K562 (cell line): ENCODE data around the gene CERS1. TPM values are rescaled to one million over a fixed set of nuclear protein-coding genes. Genes with fewer than 3 reads are reported as not detected.

Source experiments
- ATF7 ChIP-seq: fragments of 450-650 bp; IDR thresholded peaks from 2 replicates; pipeline ENCODE4 v1.7.1; 2014; ENCODE audit warnings: mild to moderate bottlenecking, moderate library complexity
- CBFA2T3 ChIP-seq: fragments of 450-650 bp; IDR thresholded peaks from 2 replicates; pipeline ENCODE4 v1.6.1; 2017
- DIDO1 ChIP-seq: fragments of 450-650 bp; IDR thresholded peaks from 2 replicates; pipeline ENCODE4 v1.6.1; 2016; ENCODE audit warnings: low read depth, missing biosample characterization, missing genetic modification characterization
- DPF2 ChIP-seq: fragments of 450-650 bp; IDR thresholded peaks from 2 replicates; pipeline ENCODE4 v1.6.1; 2016
- PATZ1 ChIP-seq: fragments of 250-450 bp; sonication (Bioruptor Pico); IDR thresholded peaks from 2 replicates; pipeline ENCODE4 v1.5.0; 2020; ENCODE audit warnings: mild to moderate bottlenecking, borderline replicate concordance
- POLR2A ChIP-seq: fragments of 450-650 bp; conservative IDR thresholded peaks from 2 replicates; pipeline ENCODE4 v1.6.1; 2016
- SIN3A ChIP-seq, 2 experiments: fragments of 150-350 bp in 1 of 2; IDR thresholded peaks; 2 replicates each; pipeline ENCODE4 v1.6.1; 2011 to 2016; ENCODE audit warnings: borderline replicate concordance in 2 of 2, low read depth in 2 of 2, low read length in 2 of 2, mild to moderate bottlenecking in 2 of 2, moderate library complexity in 2 of 2; ENCODE audit not compliant: control insufficient read depth in 1 of 2
- SP1 ChIP-seq: sonication (generic); formaldehyde crosslinking; IDR thresholded peaks from 2 replicates; pipeline ENCODE4 v1.8.1; 2022; ENCODE audit warnings: mild to moderate bottlenecking, missing genetic modification reagents
- ZNF121 ChIP-seq: sonication (generic); formaldehyde crosslinking; conservative IDR thresholded peaks from 2 replicates; pipeline ENCODE4 v1.8.0; 2022; ENCODE audit warnings: missing genetic modification reagents
- ZNF239 ChIP-seq: fragments of 250-450 bp; sonication (Bioruptor Pico); IDR thresholded peaks from 2 replicates; pipeline ENCODE4 v1.4.0; 2020; ENCODE audit warnings: mild to moderate bottlenecking
- ZNF263 ChIP-seq: sonication (generic); formaldehyde crosslinking; IDR thresholded peaks from 2 replicates; pipeline ENCODE4 v1.8.0; 2022; ENCODE audit warnings: mild to moderate bottlenecking, missing genetic modification reagents, borderline replicate concordance
- polyA plus RNA-seq, 8 experiments: library from polyadenylated mRNA; depleted of rRNA in 4 of 8; stranded (reverse) in 5 of 8; unstranded in 3 of 8; fragments of >200 nt; fragmentation: Nextera tagmentation in 2 of 8; fragmentation: Illumina TruSeq in 1 of 8; extraction: Ambion mirVana in 2 of 8; extraction: Trizol in 1 of 8; gene quantifications; 2 replicates each; pipeline versions ENCODE4 v1.2.1 to v1.2.3, GENCODE V29; 2011 to 2014; ENCODE audit warnings: inconsistent platforms in 1 of 8, missing spikeins in 1 of 8
- total RNA-seq, 7 experiments: library from RNA; depleted of rRNA in 6 of 7; stranded (reverse); fragments of >200 nt in 6 of 7; fragmentation: Illumina TruSeq in 2 of 7; extraction: Trizol in 2 of 7; gene quantifications; 2 replicates each; pipeline versions ENCODE4 v1.2.1 to v1.2.3, GENCODE V29; 2011 to 2021; ENCODE audit warnings: low replicate concordance in 1 of 7
- TF ChIP-seq, protein P1 (sequence below), 2 experiments: fragments of 450-650 bp; formaldehyde crosslinking in 1 of 2; IDR thresholded peaks; 2 replicates each; pipeline versions ENCODE4 v1.4.0 to v1.6.1; 2014 to 2020; ENCODE audit warnings: mild to moderate bottlenecking in 2 of 2, borderline replicate concordance in 1 of 2, low read depth in 1 of 2
- TF ChIP-seq, protein P2 (sequence below): sonication (generic); IDR thresholded peaks from 2 replicates; pipeline ENCODE4 v1.6.1; 2016
- TF ChIP-seq, protein P3 (sequence below), 3 experiments: fragments of 200-800 bp in 1 of 3; sonication (Bioruptor generic) in 1 of 3; sonication (generic) in 1 of 3; formaldehyde crosslinking in 1 of 3; IDR thresholded peaks; 2 replicates each; pipeline versions ENCODE4 v1.6.1 to v1.8.0; 2016 to 2022; ENCODE audit warnings: mild to moderate bottlenecking in 2 of 3, missing compliant biosample characterization in 2 of 3, missing genetic modification characterization in 2 of 3, missing genetic modification reagents in 1 of 3

CERS1 gene
- total and polyA plus RNA-seq, 9 of the 15 experiments (the other 6 are each of a cell fraction or from before 2014, with no cell fraction given) = 0.33 to 1.5 (median 0.86) TPM; not detected in 2

DNA sequence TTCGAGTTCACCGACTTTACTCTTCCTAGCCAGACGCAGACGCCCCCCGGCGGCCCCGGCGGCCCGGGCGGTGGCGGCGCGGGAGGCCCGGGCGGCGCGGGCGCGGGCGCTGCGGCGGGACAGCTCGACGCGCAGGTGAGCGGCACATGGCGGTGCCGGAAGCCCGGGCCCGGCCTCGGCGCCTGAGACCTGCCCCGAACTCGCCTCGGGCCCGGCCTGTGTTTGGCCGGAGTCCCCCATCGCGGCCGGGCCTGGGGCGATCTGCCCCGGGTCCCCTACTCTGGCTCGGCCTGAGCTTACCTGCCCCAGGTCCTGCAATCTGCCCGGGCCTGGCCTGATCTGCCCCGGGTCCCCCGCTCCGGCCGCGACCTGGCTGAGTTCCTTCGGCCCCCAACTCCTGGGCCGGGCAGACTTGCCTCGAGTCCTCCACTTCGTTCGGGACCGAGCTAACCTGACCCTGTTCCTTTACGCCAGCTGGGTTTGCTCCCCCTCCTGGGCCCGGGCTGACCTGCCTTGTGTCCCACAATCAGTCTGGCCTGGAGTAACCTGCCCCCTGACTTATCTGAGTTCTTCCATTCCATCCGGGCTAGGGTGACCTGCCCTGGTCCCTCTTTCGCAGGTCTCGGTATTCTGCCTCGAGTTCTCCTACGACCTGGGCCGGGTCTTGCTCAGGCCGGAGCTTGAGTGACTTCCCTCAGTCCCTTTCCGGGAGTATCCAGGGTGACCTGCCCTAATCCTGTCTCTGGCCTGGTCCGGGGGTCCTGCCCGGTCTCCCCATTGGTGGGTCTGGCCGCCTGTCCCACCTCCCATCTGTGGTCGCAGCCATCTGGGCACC, 63.4 kb downstream of the CERS1 start (continued):
- TF ChIP-seq ZNF239 (no peak), POLR2A (0 out of 2 replicates have a peak, but pooled peaks have one; percentile 33), CBFA2T3 (0 out of 2 replicates have a peak, but pooled peaks have one; percentile 21), ATF7 (no peak), PATZ1 (CRISPR knock-in tag) (no peak), DIDO1 (tag) (no peak), DPF2 (0 out of 2 replicates have a peak, but pooled peaks have one; percentile 28), ZNF263 (CRISPR knock-in tag) (no peak; the same call in 1 of the 2 replicates), SIN3A (IDR thresholded peaks at IDR 0.05; ENCODE audit: borderline replicate concordance in 2 of 2, control insufficient read depth in 1 of 2, low read depth in 2 of 2, low read length in 2 of 2) (peak in 1 of 2 experiments; percentile 82; a peak in 1 of 4 replicates), ZNF121 (CRISPR knock-in tag) (0 out of 2 replicates have a peak, but pooled peaks have one; percentile 4), SP1 (peak; percentile 59)
- TF ChIP-seq, protein P1, sequence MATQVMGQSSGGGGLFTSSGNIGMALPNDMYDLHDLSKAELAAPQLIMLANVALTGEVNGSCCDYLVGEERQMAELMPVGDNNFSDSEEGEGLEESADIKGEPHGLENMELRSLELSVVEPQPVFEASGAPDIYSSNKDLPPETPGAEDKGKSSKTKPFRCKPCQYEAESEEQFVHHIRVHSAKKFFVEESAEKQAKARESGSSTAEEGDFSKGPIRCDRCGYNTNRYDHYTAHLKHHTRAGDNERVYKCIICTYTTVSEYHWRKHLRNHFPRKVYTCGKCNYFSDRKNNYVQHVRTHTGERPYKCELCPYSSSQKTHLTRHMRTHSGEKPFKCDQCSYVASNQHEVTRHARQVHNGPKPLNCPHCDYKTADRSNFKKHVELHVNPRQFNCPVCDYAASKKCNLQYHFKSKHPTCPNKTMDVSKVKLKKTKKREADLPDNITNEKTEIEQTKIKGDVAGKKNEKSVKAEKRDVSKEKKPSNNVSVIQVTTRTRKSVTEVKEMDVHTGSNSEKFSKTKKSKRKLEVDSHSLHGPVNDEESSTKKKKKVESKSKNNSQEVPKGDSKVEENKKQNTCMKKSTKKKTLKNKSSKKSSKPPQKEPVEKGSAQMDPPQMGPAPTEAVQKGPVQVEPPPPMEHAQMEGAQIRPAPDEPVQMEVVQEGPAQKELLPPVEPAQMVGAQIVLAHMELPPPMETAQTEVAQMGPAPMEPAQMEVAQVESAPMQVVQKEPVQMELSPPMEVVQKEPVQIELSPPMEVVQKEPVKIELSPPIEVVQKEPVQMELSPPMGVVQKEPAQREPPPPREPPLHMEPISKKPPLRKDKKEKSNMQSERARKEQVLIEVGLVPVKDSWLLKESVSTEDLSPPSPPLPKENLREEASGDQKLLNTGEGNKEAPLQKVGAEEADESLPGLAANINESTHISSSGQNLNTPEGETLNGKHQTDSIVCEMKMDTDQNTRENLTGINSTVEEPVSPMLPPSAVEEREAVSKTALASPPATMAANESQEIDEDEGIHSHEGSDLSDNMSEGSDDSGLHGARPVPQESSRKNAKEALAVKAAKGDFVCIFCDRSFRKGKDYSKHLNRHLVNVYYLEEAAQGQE (IDR thresholded peaks at IDR 0.05; ENCODE audit: borderline replicate concordance) = 0 out of 2 replicates have a peak, but pooled peaks have one; percentile 10
- TF ChIP-seq, protein P1 (CRISPR knock-in tag; IDR thresholded peaks at IDR 0.05; ENCODE audit: low read depth) = no peak
- TF ChIP-seq, protein P2, sequence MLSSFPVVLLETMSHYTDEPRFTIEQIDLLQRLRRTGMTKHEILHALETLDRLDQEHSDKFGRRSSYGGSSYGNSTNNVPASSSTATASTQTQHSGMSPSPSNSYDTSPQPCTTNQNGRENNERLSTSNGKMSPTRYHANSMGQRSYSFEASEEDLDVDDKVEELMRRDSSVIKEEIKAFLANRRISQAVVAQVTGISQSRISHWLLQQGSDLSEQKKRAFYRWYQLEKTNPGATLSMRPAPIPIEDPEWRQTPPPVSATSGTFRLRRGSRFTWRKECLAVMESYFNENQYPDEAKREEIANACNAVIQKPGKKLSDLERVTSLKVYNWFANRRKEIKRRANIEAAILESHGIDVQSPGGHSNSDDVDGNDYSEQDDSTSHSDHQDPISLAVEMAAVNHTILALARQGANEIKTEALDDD = 0 out of 2 replicates have a peak, but pooled peaks have one; percentile 23
- TF ChIP-seq, protein P3, sequence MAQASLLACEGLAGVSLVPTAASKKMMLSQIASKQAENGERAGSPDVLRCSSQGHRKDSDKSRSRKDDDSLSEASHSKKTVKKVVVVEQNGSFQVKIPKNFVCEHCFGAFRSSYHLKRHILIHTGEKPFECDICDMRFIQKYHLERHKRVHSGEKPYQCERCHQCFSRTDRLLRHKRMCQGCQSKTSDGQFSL (CRISPR knock-in tag; IDR thresholded peaks at IDR 0.05) = 0 out of 2 replicates have a peak, but pooled peaks have one; percentile 19
- TF ChIP-seq, protein P3 (tag; IDR thresholded peaks at IDR 0.05) = no peak
